Fibroblast of skin of left quadriceps (primary cell): ENCODE measurements around the gene PLLP.
"Not testable (repeated sequence)": the region's sequence is repeated elsewhere in the genome, so short reads cannot be mapped to it uniquely, and the experiment has no call there.

Experiments used
- DNase-seq, 2 experiments: peaks; one replicate each; pipeline ENCODE4 v3.0.0-alpha.2; 2013; ENCODE audit warnings: low read depth in 2 of 2

The PLLP gene

DNA sequence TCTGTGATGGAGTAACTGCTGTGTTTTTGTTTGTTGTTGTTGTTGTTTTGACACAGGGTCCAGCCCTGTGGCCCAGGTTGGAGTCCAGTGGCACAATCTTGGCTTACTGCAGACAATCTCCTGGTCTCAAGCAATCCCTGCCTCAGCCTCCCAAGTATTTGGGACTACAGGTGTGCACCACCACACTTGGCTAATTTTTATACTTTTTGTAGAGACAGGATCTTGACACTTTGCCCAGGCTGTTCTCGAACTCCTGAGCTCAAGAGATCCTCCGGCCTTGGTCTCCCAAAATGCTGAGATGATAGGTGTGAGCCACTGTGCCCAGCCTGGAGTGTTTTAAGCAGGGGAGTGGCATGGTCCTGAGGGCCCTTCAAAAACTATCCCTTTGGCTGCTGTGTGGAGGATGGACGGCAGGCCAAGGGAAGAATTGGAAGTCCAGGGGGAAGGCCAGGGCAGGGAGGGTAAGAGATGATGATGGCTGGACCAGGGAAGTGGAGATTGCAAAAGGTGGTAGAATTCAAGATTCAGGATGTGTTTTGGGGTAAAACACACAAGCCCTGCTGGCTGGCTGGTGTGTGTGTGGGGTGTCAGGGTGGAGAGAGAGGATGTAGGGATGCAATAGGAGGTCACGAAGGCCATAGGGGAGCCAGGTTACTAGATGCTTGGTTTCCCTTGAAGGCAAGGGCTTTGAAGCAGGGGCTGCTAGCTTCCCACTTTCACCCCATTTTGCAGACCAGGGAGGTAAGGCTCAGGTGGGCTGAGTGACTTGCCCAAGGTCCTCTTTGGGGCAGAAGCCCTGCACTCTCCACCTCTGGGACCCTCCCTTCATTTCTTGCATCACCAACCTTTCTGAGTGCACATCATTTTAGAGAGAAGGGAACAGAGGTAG, 18.8 kb upstream of the PLLP start:
- no peak for DNase-seq

DNA sequence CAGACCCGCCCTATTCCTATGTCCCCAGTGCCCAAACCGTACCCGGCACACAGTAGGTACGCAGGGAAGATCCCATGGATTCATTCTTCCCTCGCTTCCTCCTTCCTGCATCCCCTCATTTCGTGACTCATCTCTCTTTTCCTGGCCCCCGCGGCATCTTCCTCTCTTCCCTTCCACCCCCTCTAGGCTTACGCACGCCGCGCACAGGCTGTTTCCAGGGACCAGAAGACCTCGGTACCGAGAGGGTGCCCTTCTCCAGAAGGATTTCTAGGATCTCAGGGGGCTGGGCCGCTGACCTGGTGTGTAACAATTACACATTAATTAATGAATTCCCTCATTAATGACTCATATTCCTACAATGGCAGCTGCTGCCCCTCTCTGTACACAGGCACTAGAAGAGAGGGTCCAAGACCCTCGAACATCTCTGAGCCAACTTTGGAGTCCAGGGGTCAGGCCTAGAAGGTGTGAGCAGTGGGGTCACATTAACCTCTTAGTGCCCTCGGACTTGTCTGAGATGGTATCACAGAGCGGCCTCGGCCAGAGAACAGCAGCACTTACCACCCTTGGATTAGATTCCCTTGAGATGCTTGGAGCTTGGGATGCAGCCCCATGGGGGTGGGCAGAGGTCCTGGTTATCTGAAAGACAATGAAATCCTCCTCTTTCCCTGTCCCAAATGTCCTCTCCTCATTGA, 16.8 kb upstream of the PLLP start:
- DNase-seq: no peak

DNA sequence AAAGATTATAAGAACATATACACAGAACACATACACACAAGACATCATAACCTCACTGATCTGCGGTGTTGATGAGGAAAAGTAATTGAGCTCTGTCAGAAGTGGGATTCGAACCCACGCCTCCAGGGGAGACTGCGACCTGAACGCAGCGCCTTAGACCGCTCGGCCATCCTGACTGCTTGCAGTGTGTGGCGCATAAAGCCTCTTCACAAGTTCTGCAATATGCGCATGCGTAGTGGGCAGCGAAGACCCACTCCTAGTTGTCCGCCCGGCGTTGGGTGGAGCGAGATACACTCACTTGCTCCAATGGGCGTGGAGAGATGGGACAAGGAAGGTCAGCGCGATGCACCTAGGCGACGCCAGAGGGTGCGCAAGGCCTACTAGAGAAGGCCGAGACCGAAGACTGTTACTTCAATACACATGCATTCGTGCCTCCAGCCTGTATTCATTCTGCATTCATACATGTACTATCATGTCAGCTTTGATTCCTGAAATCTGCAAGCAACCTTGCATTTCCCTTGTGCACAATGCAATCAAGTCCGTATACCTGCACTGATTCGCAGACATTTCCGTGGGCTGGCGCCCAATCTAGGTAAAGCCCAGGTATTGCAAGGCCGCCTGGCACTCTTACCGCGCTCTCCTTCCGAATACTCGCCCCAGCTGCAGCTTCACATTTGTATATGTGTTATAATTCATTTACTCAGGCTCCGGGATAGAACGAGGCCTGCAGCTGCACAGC, 16.1 kb upstream of the PLLP start:
- peak; percentile 96 to 97 for DNase-seq

DNA sequence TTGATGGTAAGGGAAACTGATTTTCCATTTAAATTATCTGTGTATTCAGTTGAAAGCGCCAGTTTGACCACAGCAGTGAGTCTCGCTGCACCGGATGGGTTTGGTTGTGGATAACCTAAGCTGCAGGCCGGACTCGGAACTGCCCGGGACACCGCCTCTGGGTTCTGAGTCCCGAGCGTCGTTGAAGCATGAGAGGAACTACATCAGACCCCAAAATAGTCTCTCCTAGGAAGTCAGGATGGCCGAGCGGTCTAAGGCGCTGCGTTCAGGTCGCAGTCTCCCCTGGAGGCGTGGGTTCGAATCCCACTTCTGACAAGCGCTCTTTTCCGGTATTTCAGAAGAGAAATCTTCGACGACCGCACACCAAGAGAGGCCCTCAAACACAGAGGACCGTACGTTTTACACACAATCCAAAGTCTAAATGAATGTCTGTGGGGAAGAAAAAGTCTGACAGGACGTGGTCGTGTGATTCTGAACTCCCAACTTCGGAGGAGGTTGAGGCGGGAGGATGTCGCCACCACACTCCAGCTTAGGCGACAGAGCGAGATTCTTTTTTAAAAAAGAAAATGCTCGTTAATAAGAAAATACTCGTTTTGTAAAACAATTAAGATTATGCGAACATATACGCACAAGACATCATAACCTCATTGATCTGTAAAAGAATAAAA, 15.4 kb upstream of the PLLP start:
- DNase-seq: peak; percentile 93

DNA sequence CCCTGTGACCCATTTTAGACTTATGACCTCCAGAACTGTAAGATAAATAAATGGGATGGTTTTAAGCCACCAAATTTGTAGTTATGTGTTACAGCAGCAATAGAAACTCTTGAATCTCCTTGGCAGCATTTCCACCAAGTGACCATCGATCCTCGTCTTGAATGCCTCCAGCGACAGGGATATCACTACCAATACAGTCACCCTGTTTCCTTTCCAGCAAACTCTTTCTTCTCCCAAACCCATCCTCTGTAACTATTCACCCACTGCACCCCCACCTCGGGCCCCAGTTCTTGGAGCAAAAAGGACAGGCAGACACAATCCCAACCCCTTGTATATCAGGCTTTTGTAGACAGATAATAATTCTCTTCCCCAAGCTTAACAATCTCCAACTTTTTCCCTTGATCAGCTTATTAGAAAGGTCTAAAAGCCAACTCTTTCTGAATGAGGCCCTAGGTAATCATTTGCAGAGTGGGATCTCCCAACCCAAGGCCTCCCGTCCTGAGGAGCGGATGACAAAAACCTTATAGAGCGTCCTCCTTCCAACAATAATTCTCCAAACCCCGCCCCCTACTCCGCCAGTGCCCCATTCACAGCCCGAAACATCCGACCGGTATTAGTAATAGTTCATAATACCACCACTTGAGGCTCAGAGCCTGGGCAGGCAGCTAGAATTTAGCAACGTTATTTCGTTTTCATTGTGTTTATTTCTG, 14.7 kb upstream of the PLLP start:
- peak; percentile 59 to 63 for DNase-seq

DNA sequence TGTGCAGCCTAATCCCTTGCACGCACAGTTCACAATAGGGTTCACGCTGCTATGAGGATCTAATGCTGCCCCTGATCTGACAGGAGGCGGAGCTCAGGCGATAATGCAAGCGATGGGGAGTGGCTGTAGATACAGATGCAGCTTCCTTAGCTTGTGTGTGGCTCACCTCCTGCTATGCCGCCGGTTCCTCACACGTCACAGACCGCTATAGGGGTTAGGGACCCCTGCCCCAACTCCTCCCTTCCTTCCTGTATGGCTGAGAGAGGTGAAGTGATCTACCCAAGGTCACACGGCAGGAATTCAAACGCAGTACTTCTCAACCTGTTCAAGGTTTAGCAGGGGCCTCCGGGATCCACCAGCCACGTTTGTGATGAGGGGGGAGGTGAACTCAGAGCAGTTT, 13.4 kb upstream of the PLLP start:
- DNase-seq: no peak

DNA sequence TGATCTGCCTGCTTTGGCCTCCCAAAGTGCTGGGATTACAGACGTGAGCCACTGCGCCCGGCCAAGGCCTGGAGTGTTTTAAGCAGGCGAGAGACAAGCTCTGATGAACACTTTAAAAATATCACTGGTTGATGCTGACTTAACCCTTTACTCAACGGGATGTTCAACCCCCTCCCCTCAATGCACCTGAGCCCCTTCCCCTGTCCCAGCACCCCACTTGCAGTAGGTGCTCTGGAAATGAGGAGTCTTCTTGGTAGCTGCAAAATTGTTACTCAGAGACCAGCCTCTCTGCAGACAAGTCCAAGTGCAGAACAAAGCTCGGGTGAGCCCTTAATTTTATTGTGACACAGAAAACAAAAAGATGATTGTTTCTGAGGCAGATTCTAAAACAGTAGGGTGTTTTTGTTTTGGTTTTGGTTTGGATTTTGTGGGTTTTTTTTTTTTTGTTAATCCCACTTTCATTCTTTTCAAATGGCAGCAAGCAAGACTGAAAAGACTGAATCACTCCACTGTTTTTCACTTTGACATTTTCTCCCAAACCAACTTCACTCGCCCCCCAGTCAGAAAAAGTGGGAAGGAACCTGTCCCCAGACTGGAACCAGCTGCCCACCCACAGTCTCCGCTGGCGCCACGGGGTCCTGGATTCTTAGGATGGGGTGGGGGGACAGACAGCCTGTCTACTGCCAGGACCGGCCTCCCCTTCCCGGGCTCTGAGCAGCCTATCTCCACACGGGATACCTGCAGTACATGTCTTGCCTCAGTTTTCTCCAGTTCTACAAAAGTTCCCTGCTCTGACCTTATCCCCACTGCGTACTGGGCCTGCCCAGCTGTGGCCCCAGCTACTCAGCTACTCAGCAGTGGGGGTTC, 5.2 kb upstream of the PLLP start:
- DNase-seq: no peak

DNA sequence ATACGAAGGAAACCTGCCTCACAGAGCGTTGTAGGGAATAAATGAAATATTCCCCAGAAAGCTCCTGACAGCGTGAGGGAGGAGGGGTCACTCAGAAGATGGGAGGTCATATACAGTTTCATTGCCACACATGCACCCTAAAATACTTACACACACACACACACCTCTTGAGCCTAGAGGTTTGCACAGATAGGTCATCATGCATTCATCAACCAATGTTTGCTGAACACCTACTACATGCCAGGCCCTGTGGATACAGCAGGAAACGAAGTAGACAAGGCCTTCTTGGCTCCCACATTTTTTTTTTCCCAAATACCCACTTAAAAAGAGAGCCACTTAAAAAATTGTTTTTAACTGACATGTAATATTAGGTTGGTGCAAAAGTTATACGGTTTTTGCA, 907 bp upstream of the PLLP start:
- no peak for DNase-seq

DNA sequence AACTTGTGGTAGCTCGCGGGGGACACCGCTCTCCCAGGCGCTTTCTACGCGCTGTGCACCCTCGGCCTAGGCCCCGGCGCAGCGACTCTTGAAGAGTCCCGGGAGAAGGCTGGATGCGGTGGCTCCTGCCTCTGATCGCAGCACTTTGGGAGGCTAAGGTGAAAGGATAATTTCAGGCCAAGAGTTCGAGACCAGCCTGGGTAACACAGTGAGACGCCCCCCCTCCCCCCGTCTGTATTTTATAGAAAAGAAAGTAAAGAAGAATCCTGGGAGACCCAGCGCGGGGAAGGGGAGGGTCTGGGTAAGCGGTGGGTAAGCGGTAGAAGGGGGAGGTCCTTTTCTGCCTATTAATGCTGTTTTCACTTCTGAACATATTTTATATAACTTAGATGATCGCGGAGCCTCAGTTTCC, 486 bp upstream of the PLLP start:
- no peak for DNase-seq

DNA sequence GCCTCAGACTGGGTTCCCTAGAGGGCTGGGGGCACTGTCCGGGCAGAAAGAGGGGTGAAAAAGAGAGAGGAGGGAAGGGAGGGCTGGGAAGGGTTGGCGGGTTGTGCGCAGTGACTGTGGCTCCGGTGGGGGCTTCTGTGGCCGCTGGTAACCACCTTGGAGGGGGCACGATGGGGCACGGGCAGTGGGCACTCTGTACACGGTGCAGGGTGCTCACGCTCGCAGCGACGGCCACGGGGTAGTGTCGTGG, 588 bp downstream of the PLLP start:
- DNase-seq: no peak

DNA sequence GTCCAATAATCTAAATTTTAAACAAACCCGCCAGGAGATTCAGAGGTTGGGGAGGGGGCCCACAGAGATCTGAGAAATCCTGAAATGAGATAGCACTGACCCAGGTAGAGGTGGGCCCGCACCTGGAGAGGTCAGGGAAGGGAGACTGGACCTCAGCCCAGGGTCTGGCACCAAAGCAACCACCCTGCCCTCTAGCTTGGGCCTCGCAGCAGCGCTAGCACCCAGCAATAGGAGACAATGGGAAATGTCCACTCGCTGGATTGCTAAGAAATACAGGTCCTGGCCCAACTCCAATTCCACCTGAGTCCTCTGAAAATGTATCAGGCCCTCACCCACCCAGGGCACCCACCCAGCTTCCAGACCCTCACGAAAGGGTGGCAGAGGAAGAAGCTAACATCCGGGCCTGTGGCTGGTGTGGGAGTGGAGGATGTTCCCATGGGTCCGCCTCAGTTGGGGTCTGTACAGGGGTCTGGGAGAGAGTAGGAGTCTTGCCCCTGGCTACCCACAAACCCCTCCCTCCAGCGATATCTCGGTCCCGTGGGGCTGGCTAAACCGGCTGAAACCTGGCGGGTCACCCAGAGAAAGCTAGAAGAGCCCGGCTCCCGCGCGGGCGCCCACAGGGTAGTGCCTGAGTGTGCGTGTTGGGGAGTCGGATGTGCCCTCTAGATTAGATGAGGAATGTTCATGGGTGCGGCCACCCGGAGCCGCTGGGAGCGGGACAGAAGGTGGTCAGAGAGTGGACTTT, 1.1 kb downstream of the PLLP start:
- DNase-seq: no peak

DNA sequence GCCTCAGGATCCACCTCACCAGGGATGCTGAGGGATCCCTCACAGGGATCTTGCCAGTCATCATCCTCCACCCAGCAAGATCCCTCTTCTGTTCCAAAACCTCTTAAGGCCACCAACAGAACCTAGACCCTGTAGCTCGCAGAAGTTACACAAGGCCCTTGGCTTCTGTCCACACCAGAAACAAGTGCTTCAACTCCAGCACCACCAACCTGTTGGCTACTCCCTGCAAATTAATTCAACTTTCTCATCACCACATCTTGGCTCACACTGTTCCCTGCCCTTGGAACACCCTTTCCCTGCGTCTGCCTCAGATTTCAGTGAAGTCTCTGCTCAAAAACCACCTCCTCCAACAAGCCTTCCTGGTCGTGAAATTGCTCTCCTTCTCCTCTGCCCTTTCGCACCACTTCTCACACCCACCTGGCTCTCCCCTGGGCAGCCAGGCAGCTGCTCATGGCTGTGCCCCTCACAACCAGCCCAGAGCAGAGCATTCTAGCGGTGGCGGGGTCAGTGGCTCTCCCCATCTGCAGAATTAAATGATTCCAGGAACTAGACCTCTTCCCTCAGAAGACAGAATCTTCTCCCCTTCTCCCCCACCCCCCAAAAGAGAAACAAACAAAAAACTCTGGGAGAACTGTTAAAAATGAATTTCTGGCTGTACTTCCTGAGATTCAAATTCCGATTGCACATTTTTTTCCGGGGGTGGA, 1.8 kb downstream of the PLLP start:
- DNase-seq: no peak

DNA sequence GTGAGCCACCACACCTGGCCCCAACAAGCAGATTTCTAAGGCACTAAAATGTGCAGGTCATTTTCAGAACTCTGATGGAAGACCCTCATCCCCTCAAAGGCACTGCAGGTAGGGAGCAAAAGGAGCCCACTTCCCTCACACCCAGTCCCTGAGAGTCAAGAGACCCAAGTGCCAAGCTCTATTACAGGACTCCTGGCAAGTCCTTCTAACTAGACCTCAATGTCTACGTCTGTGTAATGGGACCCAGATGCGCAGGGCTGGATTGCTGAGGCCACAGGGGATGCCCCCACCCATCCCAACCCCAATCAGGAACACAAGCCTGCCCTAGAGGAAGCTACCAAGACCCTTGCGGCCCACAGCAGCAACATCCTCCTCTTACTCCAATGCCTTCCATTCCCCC, 2.7 kb downstream of the PLLP start:
- DNase-seq: no peak

DNA sequence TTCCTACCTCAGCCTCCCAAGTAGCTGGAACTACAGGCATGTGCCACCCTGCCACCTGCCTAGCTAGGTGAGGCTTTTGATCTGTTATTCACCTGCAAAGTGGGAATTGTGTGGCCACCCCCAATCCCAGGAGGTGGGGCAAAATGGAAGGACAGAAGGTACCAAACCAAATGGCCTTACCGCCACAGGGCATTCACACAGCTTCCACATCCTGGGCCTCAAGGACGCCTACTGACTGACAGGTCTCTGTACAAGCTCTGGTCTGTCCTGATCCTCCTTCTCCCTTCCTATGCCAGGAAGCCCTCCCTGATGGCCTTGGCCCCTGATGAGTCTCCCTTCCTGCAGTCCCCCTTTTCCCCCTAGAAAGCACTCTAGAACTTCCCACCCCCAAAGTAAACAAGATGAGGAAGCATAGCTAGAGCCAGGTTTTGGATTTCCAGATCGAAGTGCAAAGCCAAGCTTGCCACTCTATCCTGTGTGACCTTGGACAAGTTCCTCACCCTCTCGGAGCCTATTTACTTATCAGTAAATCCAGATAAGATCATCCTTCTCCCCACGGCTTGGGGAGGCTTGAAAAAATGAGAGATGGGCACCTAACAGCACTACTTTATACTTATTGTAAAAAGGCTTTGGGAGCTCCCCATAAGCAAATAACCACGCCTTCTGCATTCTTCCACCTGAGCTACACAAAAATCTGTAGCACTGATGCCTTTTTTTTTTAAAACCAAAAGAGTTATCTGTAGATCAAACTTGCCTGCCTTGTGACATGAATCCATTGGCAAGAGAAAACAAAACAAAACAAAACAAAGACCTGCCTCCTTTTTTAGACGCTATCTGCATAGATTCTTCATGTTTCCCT, 4.5 kb downstream of the PLLP start:
- no peak for DNase-seq

DNA sequence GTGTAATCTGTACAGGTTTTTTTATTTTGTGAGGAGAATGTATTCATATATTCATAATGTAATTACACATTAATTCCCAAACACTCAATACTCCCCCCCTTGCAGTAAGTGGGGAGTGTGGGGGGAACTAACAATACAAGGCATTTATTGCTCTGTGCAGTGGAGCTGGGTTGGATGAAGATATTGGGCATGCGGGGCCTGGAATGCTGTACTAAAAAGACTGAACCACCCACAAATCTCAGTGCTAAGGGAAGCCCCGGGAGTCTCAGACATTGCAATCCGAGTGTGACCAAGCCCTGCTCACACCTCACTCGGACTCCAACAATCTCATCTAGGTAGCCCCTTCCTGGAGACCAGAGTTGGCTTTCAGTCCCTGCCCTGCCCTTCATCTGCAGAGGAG, 6.0 kb downstream of the PLLP start:
- DNase-seq: no peak

DNA sequence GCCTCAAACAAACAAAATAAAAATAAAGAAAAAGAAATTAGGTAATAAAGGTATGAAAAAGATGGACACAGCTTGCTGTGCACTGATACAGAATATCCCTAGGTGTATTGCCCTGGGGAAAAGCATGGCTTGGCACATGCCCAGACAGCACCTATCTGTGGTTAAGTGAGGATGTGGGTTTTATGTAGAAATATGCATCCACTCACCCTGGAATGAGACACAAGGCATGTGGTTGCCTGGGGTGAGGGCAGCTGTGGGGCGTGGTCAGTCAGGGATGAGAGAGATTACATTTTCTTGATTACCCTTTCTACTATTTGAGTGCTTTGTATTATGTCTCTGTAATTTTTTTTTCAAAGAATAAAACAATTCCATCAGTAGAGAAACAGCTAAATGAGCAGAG, 6.9 kb downstream of the PLLP start:
- peak; percentile 16 to 31 for DNase-seq

DNA sequence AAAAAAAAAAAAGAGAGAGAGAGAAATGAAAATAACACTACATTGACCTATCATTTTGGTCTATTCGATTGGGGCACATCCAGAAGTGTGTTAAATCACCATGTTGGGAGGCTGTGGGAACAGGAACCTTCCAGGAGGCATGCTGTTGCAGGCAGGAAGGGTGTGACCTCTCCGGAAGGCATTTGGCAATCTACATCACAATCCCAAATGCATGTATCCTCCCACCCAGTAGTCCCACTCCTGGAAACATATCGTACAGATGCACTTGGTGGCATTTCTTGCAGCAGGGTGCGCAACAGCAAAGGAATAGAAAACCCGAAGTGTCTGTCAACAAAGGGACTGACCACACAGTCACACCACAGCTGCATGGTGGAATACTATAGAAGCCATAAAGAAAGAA, 7.9 kb downstream of the PLLP start:
- no peak for DNase-seq

DNA sequence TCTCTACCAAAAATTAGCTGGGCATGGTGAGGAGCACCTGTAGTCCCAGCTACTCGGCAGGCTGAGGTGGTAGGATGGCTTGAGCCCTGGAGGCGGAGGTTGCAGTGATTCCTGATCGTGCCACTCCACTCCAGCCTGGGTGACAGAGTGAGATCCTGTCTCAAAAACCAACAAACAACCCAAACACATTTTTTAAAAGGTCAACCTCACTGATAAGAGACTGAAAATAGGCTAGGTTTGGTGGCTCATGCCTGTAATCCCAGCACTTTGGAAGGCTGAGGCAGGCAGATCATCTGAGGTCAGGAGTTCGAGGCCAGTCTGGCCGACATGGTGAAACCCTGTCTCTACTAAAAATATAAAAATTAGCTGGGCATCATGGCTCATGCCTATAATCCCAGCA, 8.5 kb downstream of the PLLP start:
- not testable (repeated sequence) for DNase-seq
